Measurements from ENCODE around the gene B4GALNT4. TPM values are rescaled to one million over a fixed set of nuclear protein-coding genes. Genes with fewer than 3 reads are reported as not detected.

Gene B4GALNT4
- polyA plus RNA-seq, 2 of the 4 experiments (the other 2 are of a cell fraction) = 5.3 to 27.5 TPM

- H3K4me1 ChIP-seq = peaks cover 5% of the 10 kb centered on the region; the same call in 1 of the 3 replicates
- no peak overlapping the region for H3K4me2 ChIP-seq
- CTCF ChIA-PET = interaction anchor here (0.6 to 1.1 kb wide), 3 partner anchors 8 to 30 kb away, joined by 3 read pairs; no protein-coding TSS in a partner anchor
- POLR2A ChIA-PET = no interaction called here
- FAIRE-seq (no peak), ATAC-seq (no peak), DNase-seq (ENCODE audit: low read depth in 1 of 2, low spot score in 1 of 2) (no peak)
- H3K9me3 ChIP-seq = no peaks in the 10 kb centered on the region
- H3K4me3 ChIP-seq = no peak overlapping the region
- TF ChIP-seq SREBF2 (IDR thresholded peaks at IDR 0.05) (no peak), ZSCAN20 (CRISPR knock-in tag; IDR thresholded peaks at IDR 0.05) (no peak), RAD21 (conservative IDR thresholded peaks at IDR 0.05 in 1 of 2, IDR thresholded peaks at IDR 0.05 in 1 of 2) (no peak), CEBPB (IDR thresholded peaks at IDR 0.05) (no peak), ZNF302 (CRISPR knock-in tag; IDR thresholded peaks at IDR 0.05) (no peak), RCOR1 (IDR thresholded peaks at IDR 0.05; ENCODE audit: low read depth, low read length) (no peak), GATA3 (IDR thresholded peaks at IDR 0.05; ENCODE audit: borderline replicate concordance) (no peak), MAZ (IDR thresholded peaks at IDR 0.05; ENCODE audit: borderline replicate concordance, low read depth, low read length) (no peak), HDAC2 (IDR thresholded peaks at IDR 0.05) (no peak), POLR2AphosphoS2 (conservative IDR thresholded peaks at IDR 0.05; ENCODE audit: low read length) (no peak), MAFK (IDR thresholded peaks at IDR 0.05; ENCODE audit: partially characterized antibody) (no peak), HOXB5 (CRISPR knock-in tag; IDR thresholded peaks at IDR 0.05) (no peak), NPAS2 (CRISPR knock-in tag; IDR thresholded peaks at IDR 0.05; ENCODE audit: borderline replicate concordance) (no peak), HMGXB4 (CRISPR knock-in tag; IDR thresholded peaks at IDR 0.05; ENCODE audit: borderline replicate concordance) (no peak), HOXB13 (CRISPR knock-in tag; IDR thresholded peaks at IDR 0.05; ENCODE audit: low read depth) (no peak)
- 87% methylated on average over 26 of the region's 30 CpGs for WGBS (ENCODE audit: missing lambda C conversion rate)
- H3K27ac ChIP-seq = no peak overlapping the region
These were observed 49.3 kb downstream of the B4GALNT4 start for GRCh38 chr11:418343-419247.

- no peak overlapping the region for H3K4me3 ChIP-seq
- no peak overlapping the region for H3K27ac ChIP-seq
- no peak overlapping the region for H3K4me2 ChIP-seq
- WGBS (ENCODE audit: missing lambda C conversion rate) = 73% methylated on average over 17 of the region's 20 CpGs
- peaks cover 4% of the 10 kb centered on the region; the same call in 1 of the 3 replicates for H3K4me1 ChIP-seq
- no peak for TF ChIP-seq TFCP2L1 (CRISPR knock-in tag; IDR thresholded peaks at IDR 0.05)
- no peak for TF ChIP-seq FOXS1 (CRISPR knock-in tag; IDR thresholded peaks at IDR 0.05)
- H3K9me3 ChIP-seq = no peaks in the 10 kb centered on the region
- CTCF ChIA-PET = interaction anchor here (0.8 to 1.1 kb wide), 2 partner anchors 29 to 100 kb away, joined by 3 read pairs; no protein-coding TSS in a partner anchor
- ATAC-seq (no peak), DNase-seq (ENCODE audit: low read depth in 1 of 2, low spot score in 1 of 2) (no peak), FAIRE-seq (no peak)
- POLR2A ChIA-PET = no interaction called here
These were observed 50.1 kb downstream of the B4GALNT4 start for GRCh38 chr11:419248-420005.

GRCh38 chr11:420054-420910 is 51.0 kb downstream of the B4GALNT4 start:
- WGBS (ENCODE audit: missing lambda C conversion rate) = 90% methylated on average over 53 of the region's 71 CpGs
- H3K4me2 ChIP-seq = no peak overlapping the region
- TF ChIP-seq HDAC2 (IDR thresholded peaks at IDR 0.05) = no peak
- no peak for TF ChIP-seq REST (IDR thresholded peaks at IDR 0.05)
- no peak for ATAC-seq
- no peak overlapping the region for H3K4me3 ChIP-seq
- no peaks in the 10 kb centered on the region for H3K9me3 ChIP-seq
- FAIRE-seq = no peak
- peaks cover 4% of the 10 kb centered on the region; the same call in 1 of the 3 replicates for H3K4me1 ChIP-seq
- ChIA-PET CTCF (interaction anchor here (0.8 to 1.5 kb wide), 2 partner anchors 28 to 99 kb away, joined by 3 to 5 read pairs; no protein-coding TSS in a partner anchor), POLR2A (no interaction called here)
- no peak for DNase-seq (ENCODE audit: low read depth in 1 of 2, low spot score in 1 of 2)
- no peak overlapping the region for H3K27ac ChIP-seq
